Neural crest cell (in vitro differentiated cells): ENCODE data around the gene OR52N2. TPM values are rescaled to one million over a fixed set of nuclear protein-coding genes. Genes with fewer than 3 reads are reported as not detected.

ENCODE experiments used
- DNase-seq: peaks from one replicate; pipeline ENCODE4 v3.0.0; 2021; ENCODE audit warnings: low read depth, mixed read lengths, low spot score
- H3K27ac Mint-ChIP-seq: one replicate; pipeline ENCODE4 v1.8.0; 2021; ENCODE audit warnings: mild to moderate bottlenecking, mixed read lengths; ENCODE audit not compliant: unreplicated experiment
- H3K27me3 Mint-ChIP-seq: 2 replicates; pipeline ENCODE4 v1.8.0; 2021; ENCODE audit warnings: low read depth, mild to moderate bottlenecking, mixed read lengths
- H3K36me3 Mint-ChIP-seq: 2 replicates; pipeline ENCODE4 v1.8.0; 2021; ENCODE audit warnings: low read depth, mild to moderate bottlenecking, mixed read lengths
- H3K4me1 Mint-ChIP-seq: 2 replicates; pipeline ENCODE4 v1.8.0; 2021; ENCODE audit warnings: mixed read lengths
- H3K4me3 Mint-ChIP-seq: one replicate; pipeline ENCODE4 v1.8.0; 2021; ENCODE audit warnings: mild to moderate bottlenecking, mixed read lengths
- H3K9me3 Mint-ChIP-seq: 2 replicates; pipeline ENCODE4 v1.8.0; 2021; ENCODE audit warnings: mixed read lengths
- CTCF ChIP-seq: fragments of 200-600 bp; sonication (generic); conservative IDR thresholded peaks from 2 replicates; pipeline ENCODE4 v1.5.0; 2021; ENCODE audit warnings: antibody characterized with exemption, mild to moderate bottlenecking
- total RNA-seq: library from RNA; stranded (reverse); gene quantifications from 2 replicates; pipeline ENCODE4 v1.2.1, GENCODE V29; 2021

Gene OR52N2
- total RNA-seq, 1 donor from 2014 or later: not detected

GRCh38 chr11:5803982-5804381, 4.7 kb upstream of the OR52N2 start:
- H3K27me3 Mint-ChIP-seq: peaks cover 25% of the 10 kb centered on the region
- no peak for DNase-seq
- no peaks in the 10 kb centered on the region for H3K36me3 Mint-ChIP-seq
- TF ChIP-seq CTCF: no peak
- no peak overlapping the region for H3K27ac Mint-ChIP-seq
- no peaks in the 10 kb centered on the region for H3K4me1 Mint-ChIP-seq
- peaks cover 10% of the 10 kb centered on the region for H3K9me3 Mint-ChIP-seq
- no peak overlapping the region for H3K4me3 Mint-ChIP-seq

GRCh38 chr11:5807580-5807979, 1.1 kb upstream of the OR52N2 start:
- Mint-ChIP-seq H3K4me1 (no peaks in the 10 kb centered on the region), H3K9me3 (peaks cover 10% of the 10 kb centered on the region), H3K36me3 (no peaks in the 10 kb centered on the region), H3K27me3 (peaks cover 23% of the 10 kb centered on the region), H3K27ac (no peak overlapping the region), H3K4me3 (no peak overlapping the region)
- DNase-seq: no peak
- no peak for TF ChIP-seq CTCF

- H3K36me3 Mint-ChIP-seq: no peaks in the 10 kb centered on the region
- no peak for TF ChIP-seq CTCF
- peaks cover 4% of the 10 kb centered on the region for H3K9me3 Mint-ChIP-seq
- H3K4me1 Mint-ChIP-seq: no peaks in the 10 kb centered on the region
- no peak for DNase-seq
- H3K27me3 Mint-ChIP-seq: peaks cover 17% of the 10 kb centered on the region
- peak overlapping the region; percentile 87 for H3K4me3 Mint-ChIP-seq
- no peak overlapping the region for H3K27ac Mint-ChIP-seq
These were observed 397 bp downstream of the OR52N2 start for GRCh38 chr11:5809122-5809519.

DNA sequence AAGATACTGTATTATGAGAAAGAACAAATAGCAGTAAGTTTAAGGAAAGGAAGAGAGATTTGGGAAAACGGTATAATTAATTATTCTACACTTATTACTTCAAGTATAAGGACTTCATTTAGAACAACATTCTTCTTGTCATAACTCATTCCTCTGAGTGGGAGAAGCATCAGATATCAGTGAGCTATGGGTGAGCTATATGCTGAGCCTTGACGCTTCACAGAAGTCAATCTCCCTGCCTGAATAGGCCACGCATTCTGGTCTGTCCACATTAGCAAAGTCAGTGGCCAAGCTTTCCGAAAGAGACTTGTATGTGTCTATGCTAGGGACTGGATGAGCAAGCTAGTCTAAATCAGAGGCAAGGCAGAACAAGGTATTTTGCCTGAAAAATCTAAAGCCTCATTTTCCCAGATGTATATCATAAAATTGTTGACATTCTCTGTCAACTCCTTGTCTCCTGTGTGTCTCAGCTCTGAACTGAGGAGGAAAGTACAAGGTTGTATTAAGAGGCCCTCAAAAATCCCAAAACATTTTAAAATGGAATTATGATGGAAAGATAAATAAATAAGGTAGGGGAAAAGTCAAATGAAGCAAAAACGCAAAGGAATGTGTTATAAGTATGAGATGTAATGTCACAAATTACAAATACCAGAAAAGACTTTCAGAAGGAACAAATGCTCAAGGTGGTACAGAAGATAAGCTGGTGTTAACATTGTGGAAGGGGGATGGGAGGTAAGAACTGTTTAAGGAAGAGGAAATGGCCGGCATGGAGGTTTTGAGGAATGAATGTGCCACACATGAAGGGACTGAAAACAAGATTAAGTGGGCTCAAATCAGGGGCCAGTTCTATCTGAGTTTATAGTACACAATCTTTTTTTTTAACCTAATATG, 1.4 kb downstream of the OR52N2 start:
- Mint-ChIP-seq H3K9me3 (no peaks in the 10 kb centered on the region), H3K27me3 (peaks cover 14% of the 10 kb centered on the region), H3K4me1 (no peaks in the 10 kb centered on the region), H3K36me3 (no peaks in the 10 kb centered on the region), H3K4me3 (no peak overlapping the region), H3K27ac (no peak overlapping the region)
- no peak for TF ChIP-seq CTCF
- no peak for DNase-seq

GRCh38 chr11:5815534-5815933, 6.8 kb downstream of the OR52N2 start:
- Mint-ChIP-seq H3K4me3 (no peak overlapping the region), H3K4me1 (no peaks in the 10 kb centered on the region), H3K27me3 (no peaks in the 10 kb centered on the region), H3K36me3 (no peaks in the 10 kb centered on the region), H3K27ac (no peak overlapping the region), H3K9me3 (no peaks in the 10 kb centered on the region)
- no peak for TF ChIP-seq CTCF
- DNase-seq: no peak
